ENCODE results near the gene DAPK3. TPM values are rescaled to one million over a fixed set of nuclear protein-coding genes. Genes with fewer than 3 reads are reported as not detected.
A peak's percentile ranks its signal among the peaks of the same experiment; 100 is the strongest.

Gene DAPK3
- total RNA-seq, 1 experiment from 2014 or later: 66.6 TPM

- ChIA-PET POLR2A (no interaction called here), CTCF (interaction anchor here (0.5 kb wide), 1 partner anchor 17 kb away, joined by 7 read pairs; no protein-coding TSS in a partner anchor)
- H3K36me3 ChIP-seq (ENCODE audit: control insufficient read depth, insufficient read depth, low read length): no peaks in the 10 kb centered on the region; the same call in 1 of the 2 replicates
- peak overlapping the region; percentile 75 to 84 for H3K4me3 ChIP-seq (ENCODE audit: low read depth in 2 of 2, low read length in 2 of 2)
- H3K27me3 ChIP-seq (ENCODE audit: control insufficient read depth, insufficient read depth, low read length): no peaks in the 10 kb centered on the region
- intact Hi-C loops (cut with micrococcal nuclease; ENCODE audit: unreplicated experiment): no loop called here
- TF ChIP-seq SIN3A (IDR thresholded peaks at IDR 0.05; ENCODE audit: borderline replicate concordance, insufficient read depth, low read depth, low read length): no peak
- TF ChIP-seq POLR2AphosphoS5 (IDR thresholded peaks at IDR 0.05; ENCODE audit: low read depth, low read length): no peak
- TF ChIP-seq REST (IDR thresholded peaks at IDR 0.05; ENCODE audit: insufficient read depth in 1 of 2, low read depth in 2 of 2, low read length in 1 of 2): no peak
- TF ChIP-seq TCF7L2 (IDR thresholded peaks at IDR 0.05; ENCODE audit: low read depth, low read length): no peak
- TF ChIP-seq CTCF (IDR thresholded peaks at IDR 0.05): no peak
- BruUV-seq (replicated peaks): no TSS peak
- in situ Hi-C loops (cut with HindIII; ENCODE audit: low pct_unique_long_range_greater_than_20kb, low sequenced_read_pairs): no loop called here
- H3K4me1 ChIP-seq (ENCODE audit: control insufficient read depth, insufficient read depth, low read length): peaks cover 14% of the 10 kb centered on the region
- no peak for ATAC-seq
- no peaks in the 10 kb centered on the region for H3K9me3 ChIP-seq (ENCODE audit: control insufficient read depth, insufficient read depth, low read depth, low read length)
- DNase-seq (ENCODE audit: low read depth, low spot score): no peak
- peak overlapping the region; percentile 81 for H3K27ac ChIP-seq (ENCODE audit: low read length)
These were observed 539 bp downstream of the DAPK3 start for GRCh38 chr19:3970313-3970807.

GRCh38 chr19:3969435-3970312 lies 1.2 kb downstream of the DAPK3 start:
- in situ Hi-C loops (cut with HindIII; ENCODE audit: low pct_unique_long_range_greater_than_20kb, low sequenced_read_pairs) (no loop called here), intact Hi-C loops (cut with micrococcal nuclease; ENCODE audit: unreplicated experiment) (no loop called here)
- BruUV-seq (replicated peaks): TSS peak; percentile 82
- Histone ChIP-seq H3K27me3 (ENCODE audit: control insufficient read depth, insufficient read depth, low read length) (no peaks in the 10 kb centered on the region), H3K27ac (ENCODE audit: low read length) (peak overlapping the region; percentile 81), H3K4me3 (ENCODE audit: low read depth in 2 of 2, low read length in 2 of 2) (peak overlapping the region; percentile 75 to 84), H3K36me3 (ENCODE audit: control insufficient read depth, insufficient read depth, low read length) (no peaks in the 10 kb centered on the region; the same call in 1 of the 2 replicates), H3K9me3 (ENCODE audit: control insufficient read depth, insufficient read depth, low read depth, low read length) (no peaks in the 10 kb centered on the region), H3K4me1 (ENCODE audit: control insufficient read depth, insufficient read depth, low read length) (peaks cover 14% of the 10 kb centered on the region)
- POLR2A ChIA-PET: interaction anchor here (0.7 kb wide), 1 partner anchor 11 kb away, joined by 3 read pairs; no protein-coding TSS in a partner anchor
- CTCF ChIA-PET: interaction anchor here (0.5 to 1.5 kb wide), 2 partner anchors 18 to 120 kb away, joined by 4 to 7 read pairs; no protein-coding TSS in a partner anchor
- TF ChIP-seq CTCF (IDR thresholded peaks at IDR 0.05) (no peak), SIN3A (IDR thresholded peaks at IDR 0.05; ENCODE audit: borderline replicate concordance, insufficient read depth, low read depth, low read length) (no peak), TCF7L2 (IDR thresholded peaks at IDR 0.05; ENCODE audit: low read depth, low read length) (no peak), POLR2AphosphoS5 (IDR thresholded peaks at IDR 0.05; ENCODE audit: low read depth, low read length) (no peak), REST (IDR thresholded peaks at IDR 0.05; ENCODE audit: insufficient read depth in 1 of 2, low read depth in 2 of 2, low read length in 1 of 2) (no peak)
- ATAC-seq (peak; percentile 9), DNase-seq (ENCODE audit: low read depth, low spot score) (no peak)
